Measurements from ENCODE around the gene HSDL2. TPM values are rescaled to one million over a fixed set of nuclear protein-coding genes. Genes with fewer than 3 reads are reported as not detected.

The HSDL2 gene
- total RNA-seq, 1 donor from 2014 or later = 15.2 TPM

GRCh38 chr9:112333639-112334431 lies 46.1 kb upstream of the HSDL2 start:
- DNase-seq (ENCODE audit: low read depth) = peak; percentile 54
- TF ChIP-seq CTCF (IDR thresholded peaks at IDR 0.05; ENCODE audit: insufficient read depth, low read length, poor library complexity, severe bottlenecking) = peak; percentile 52
- Histone ChIP-seq H3K36me3 (ENCODE audit: control insufficient read depth, insufficient read depth, low read length) (no peaks in the 10 kb centered on the region), H3K27me3 (ENCODE audit: control insufficient read depth, insufficient read depth, low read length) (no peaks in the 10 kb centered on the region), H3K4me3 (ENCODE audit: low read depth, low read length) (peak overlapping the region; percentile 80)

GRCh38 chr9:112334432-112334841 lies 45.5 kb upstream of the HSDL2 start:
- peak overlapping the region; percentile 75 for H3K4me3 ChIP-seq (ENCODE audit: low read depth, low read length)
- no peaks in the 10 kb centered on the region for H3K27me3 ChIP-seq (ENCODE audit: control insufficient read depth, insufficient read depth, low read length)
- no peak for DNase-seq (ENCODE audit: low read depth)
- TF ChIP-seq CTCF (IDR thresholded peaks at IDR 0.05; ENCODE audit: insufficient read depth, low read length, poor library complexity, severe bottlenecking) = no peak
- H3K36me3 ChIP-seq (ENCODE audit: control insufficient read depth, insufficient read depth, low read length) = no peaks in the 10 kb centered on the region

GRCh38 chr9:112337547-112337946 lies 42.4 kb upstream of the HSDL2 start:
- no peak for DNase-seq (ENCODE audit: low read depth)
- no peaks in the 10 kb centered on the region for H3K27me3 ChIP-seq (ENCODE audit: control insufficient read depth, insufficient read depth, low read length)
- no peaks in the 10 kb centered on the region for H3K36me3 ChIP-seq (ENCODE audit: control insufficient read depth, insufficient read depth, low read length)
- TF ChIP-seq CTCF (IDR thresholded peaks at IDR 0.05; ENCODE audit: insufficient read depth, low read length, poor library complexity, severe bottlenecking) = no peak
- H3K4me3 ChIP-seq (ENCODE audit: low read depth, low read length) = no peak overlapping the region

GRCh38 chr9:112338561-112338960 lies 41.3 kb upstream of the HSDL2 start:
- H3K36me3 ChIP-seq (ENCODE audit: control insufficient read depth, insufficient read depth, low read length) = no peaks in the 10 kb centered on the region
- no peak overlapping the region for H3K4me3 ChIP-seq (ENCODE audit: low read depth, low read length)
- no peak for TF ChIP-seq CTCF (IDR thresholded peaks at IDR 0.05; ENCODE audit: insufficient read depth, low read length, poor library complexity, severe bottlenecking)
- H3K27me3 ChIP-seq (ENCODE audit: control insufficient read depth, insufficient read depth, low read length) = no peaks in the 10 kb centered on the region
- peak; percentile 59 for DNase-seq (ENCODE audit: low read depth)

GRCh38 chr9:112339886-112340285 lies 40.0 kb upstream of the HSDL2 start:
- Histone ChIP-seq H3K27me3 (ENCODE audit: control insufficient read depth, insufficient read depth, low read length) (no peaks in the 10 kb centered on the region), H3K36me3 (ENCODE audit: control insufficient read depth, insufficient read depth, low read length) (no peaks in the 10 kb centered on the region), H3K4me3 (ENCODE audit: low read depth, low read length) (no peak overlapping the region)
- no peak for DNase-seq (ENCODE audit: low read depth)
- TF ChIP-seq CTCF (IDR thresholded peaks at IDR 0.05; ENCODE audit: insufficient read depth, low read length, poor library complexity, severe bottlenecking) = no peak

- no peaks in the 10 kb centered on the region for H3K36me3 ChIP-seq (ENCODE audit: control insufficient read depth, insufficient read depth, low read length)
- no peak for TF ChIP-seq CTCF (IDR thresholded peaks at IDR 0.05; ENCODE audit: insufficient read depth, low read length, poor library complexity, severe bottlenecking)
- peak; percentile 60 for DNase-seq (ENCODE audit: low read depth)
- no peaks in the 10 kb centered on the region for H3K27me3 ChIP-seq (ENCODE audit: control insufficient read depth, insufficient read depth, low read length)
- no peak overlapping the region for H3K4me3 ChIP-seq (ENCODE audit: low read depth, low read length)
These were observed 38.2 kb upstream of the HSDL2 start for GRCh38 chr9:112341730-112342129.

Measured in kidney epithelial cell (primary cell).